ENCODE measurements around the gene ALPG. TPM values are rescaled to one million over a fixed set of nuclear protein-coding genes. Genes with fewer than 3 reads are reported as not detected.

The ALPG gene
- total and polyA plus RNA-seq, 2 of the 13 experiments (the other 11 are each of a cell fraction or from before 2014, with no cell fraction given), result not detected

DNA sequence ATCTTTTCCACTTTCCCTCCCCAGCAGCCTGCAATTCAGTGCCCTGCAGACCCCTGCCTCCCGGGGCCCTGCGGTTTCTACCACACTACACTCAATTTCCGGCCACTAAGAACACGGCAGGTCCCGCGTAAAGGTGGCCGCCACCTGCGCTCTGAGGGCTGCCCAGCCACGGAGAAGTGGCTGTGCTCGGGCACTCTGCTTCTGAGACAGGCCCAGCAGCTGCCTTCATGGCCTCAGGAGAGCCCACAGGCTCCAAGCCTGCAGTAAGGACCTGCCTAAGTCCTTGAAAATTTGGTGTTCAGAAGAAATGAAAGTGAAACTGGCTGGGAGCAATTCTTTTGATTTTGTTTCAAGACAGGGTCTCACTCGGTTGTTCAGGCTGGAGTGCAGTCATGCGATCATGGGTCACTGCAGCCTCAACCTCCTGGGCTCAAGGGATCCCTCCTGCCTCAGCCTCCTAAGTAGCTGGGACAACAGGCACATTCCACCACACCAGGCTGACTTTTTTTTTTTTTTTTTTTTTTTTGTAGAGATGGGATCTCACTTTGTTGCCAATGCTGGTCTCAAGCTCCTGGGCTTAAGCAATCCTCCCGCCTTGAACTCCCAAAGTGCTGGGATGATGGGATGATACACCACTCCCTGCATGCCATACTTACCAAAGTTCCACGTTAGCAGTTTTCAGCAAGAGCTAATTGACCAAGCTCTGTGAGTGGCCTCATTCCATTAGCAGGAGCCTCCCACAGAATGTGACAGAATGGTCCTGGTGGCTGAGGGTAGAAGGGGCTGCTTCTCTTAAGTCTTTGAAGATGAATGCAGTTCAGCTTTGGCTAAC is 42.6 kb upstream of the ALPG start (continued):
- TF ChIP-seq SP1 (IDR thresholded peaks at IDR 0.05) (no peak), SP1 (CRISPR knock-in tag; IDR thresholded peaks at IDR 0.05) (no peak), SALL1 (CRISPR knock-in tag; IDR thresholded peaks at IDR 0.05) (0 out of 2 replicates have a peak, but pooled peaks have one; percentile 22), SAP130 (CRISPR knock-in tag; IDR thresholded peaks at IDR 0.05; ENCODE audit: low read depth) (0 out of 2 replicates have a peak, but pooled peaks have one; percentile 3), ZNF362 (CRISPR knock-in tag; IDR thresholded peaks at IDR 0.05; ENCODE audit: borderline replicate concordance) (peak; percentile 62; the same call in 1 of the 2 replicates), IRF2 (CRISPR knock-in tag; IDR thresholded peaks at IDR 0.05) (peak; percentile 13; the same call in 1 of the 2 replicates), ZMYM3 (CRISPR knock-in tag; IDR thresholded peaks at IDR 0.05) (0 out of 2 replicates have a peak, but pooled peaks have one; percentile 13), ZNF501 (CRISPR knock-in tag; IDR thresholded peaks at IDR 0.05) (peak; percentile 55; the same call in 1 of the 2 replicates), FOXO4 (CRISPR knock-in tag; conservative IDR thresholded peaks at IDR 0.05) (0 out of 2 replicates have a peak, but pooled peaks have one; percentile 32), PHF8 (CRISPR knock-in tag; IDR thresholded peaks at IDR 0.05) (peak; percentile 51; the same call in 1 of the 2 replicates), ZNF337 (CRISPR knock-in tag; IDR thresholded peaks at IDR 0.05; ENCODE audit: borderline replicate concordance, low read depth) (no peak), RXRA (CRISPR knock-in tag; IDR thresholded peaks at IDR 0.05) (peak; percentile 20; the same call in 1 of the 2 replicates)

Data from HepG2 (cell line).